Left ventricle myocardium inferior (tissue), 1 donor: ENCODE measurements around the gene AMOTL1. TPM values are rescaled to one million over a fixed set of nuclear protein-coding genes. Genes with fewer than 3 reads are reported as not detected.

ENCODE experiments used
- DNase-seq: peaks from one replicate; pipeline ENCODE4 v3.0.0-alpha.2; 2020
- H3K27ac ChIP-seq: fragments of 200-600 bp; replicated peaks from 2 replicates; pipeline ENCODE4 v1.8.0; 2021
- H3K27me3 ChIP-seq: fragments of 200-600 bp; 2 replicates; pipeline ENCODE4 v1.8.0; 2021; ENCODE audit warnings: low read depth
- H3K36me3 ChIP-seq: fragments of 200-600 bp; 2 replicates; pipeline ENCODE4 v1.8.0; 2021
- H3K4me1 ChIP-seq: fragments of 200-600 bp; 2 replicates; pipeline ENCODE4 v1.8.0; 2021
- H3K4me3 ChIP-seq: fragments of 200-600 bp; 2 replicates; pipeline ENCODE4 v1.8.0; 2021; ENCODE audit warnings: mild to moderate bottlenecking, moderate library complexity
- H3K9me3 ChIP-seq: fragments of 200-600 bp; replicated peaks from 2 replicates; pipeline ENCODE4 v1.8.0; 2021
- intact Hi-C: fragments of 100-400 bp; cut with micrococcal nuclease; formaldehyde crosslinking; loops from one replicate; pipeline ENCODE4 v1.11.0; 2022
- total RNA-seq: library from RNA; stranded (reverse); fragmentation: NEBNext Ultra II Directional; extraction: Animal tissue kit (Norgen Biotek cat#: 25700); gene quantifications from one replicate; pipeline ENCODE4 v1.2.1, GENCODE V29; 2021
- TF ChIP-seq, protein P1 (sequence below): fragments of 200-600 bp; IDR thresholded peaks from 2 replicates; pipeline ENCODE4 v1.8.0; 2021; ENCODE audit warnings: antibody characterized with exemption, mild to moderate bottlenecking, borderline replicate concordance
- donor health status: DM: no; HTN: yes; CAD: no; lungs with severe emphysema.

AMOTL1 gene
- total RNA-seq, 1 donor from 2014 or later: 61.1 TPM

- intact Hi-C loops: no loop called here
- peak; percentile 36 for DNase-seq
- Histone ChIP-seq H3K9me3 (no peaks in the 10 kb centered on the region), H3K36me3 (peaks cover 33% of the 10 kb centered on the region), H3K27me3 (peaks cover 14% of the 10 kb centered on the region), H3K27ac (no peak overlapping the region), H3K4me3 (no peak overlapping the region), H3K4me1 (peaks cover 43% of the 10 kb centered on the region)
- TF ChIP-seq, protein P1, sequence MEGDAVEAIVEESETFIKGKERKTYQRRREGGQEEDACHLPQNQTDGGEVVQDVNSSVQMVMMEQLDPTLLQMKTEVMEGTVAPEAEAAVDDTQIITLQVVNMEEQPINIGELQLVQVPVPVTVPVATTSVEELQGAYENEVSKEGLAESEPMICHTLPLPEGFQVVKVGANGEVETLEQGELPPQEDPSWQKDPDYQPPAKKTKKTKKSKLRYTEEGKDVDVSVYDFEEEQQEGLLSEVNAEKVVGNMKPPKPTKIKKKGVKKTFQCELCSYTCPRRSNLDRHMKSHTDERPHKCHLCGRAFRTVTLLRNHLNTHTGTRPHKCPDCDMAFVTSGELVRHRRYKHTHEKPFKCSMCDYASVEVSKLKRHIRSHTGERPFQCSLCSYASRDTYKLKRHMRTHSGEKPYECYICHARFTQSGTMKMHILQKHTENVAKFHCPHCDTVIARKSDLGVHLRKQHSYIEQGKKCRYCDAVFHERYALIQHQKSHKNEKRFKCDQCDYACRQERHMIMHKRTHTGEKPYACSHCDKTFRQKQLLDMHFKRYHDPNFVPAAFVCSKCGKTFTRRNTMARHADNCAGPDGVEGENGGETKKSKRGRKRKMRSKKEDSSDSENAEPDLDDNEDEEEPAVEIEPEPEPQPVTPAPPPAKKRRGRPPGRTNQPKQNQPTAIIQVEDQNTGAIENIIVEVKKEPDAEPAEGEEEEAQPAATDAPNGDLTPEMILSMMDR: no peak
Measured at GRCh38 chr11:94837317-94837716, 69.2 kb downstream of the AMOTL1 start.

- H3K9me3 ChIP-seq: no peaks in the 10 kb centered on the region
- intact Hi-C loops: no loop called here
- TF ChIP-seq, protein P1: no peak
- no peak overlapping the region for H3K4me3 ChIP-seq
- peaks cover 14% of the 10 kb centered on the region for H3K27me3 ChIP-seq
- DNase-seq: no peak
- H3K4me1 ChIP-seq: peaks cover 43% of the 10 kb centered on the region
- no peak overlapping the region for H3K27ac ChIP-seq
- H3K36me3 ChIP-seq: peaks cover 33% of the 10 kb centered on the region
Measured at GRCh38 chr11:94838027-94838731, 70.0 kb downstream of the AMOTL1 start.

DNA sequence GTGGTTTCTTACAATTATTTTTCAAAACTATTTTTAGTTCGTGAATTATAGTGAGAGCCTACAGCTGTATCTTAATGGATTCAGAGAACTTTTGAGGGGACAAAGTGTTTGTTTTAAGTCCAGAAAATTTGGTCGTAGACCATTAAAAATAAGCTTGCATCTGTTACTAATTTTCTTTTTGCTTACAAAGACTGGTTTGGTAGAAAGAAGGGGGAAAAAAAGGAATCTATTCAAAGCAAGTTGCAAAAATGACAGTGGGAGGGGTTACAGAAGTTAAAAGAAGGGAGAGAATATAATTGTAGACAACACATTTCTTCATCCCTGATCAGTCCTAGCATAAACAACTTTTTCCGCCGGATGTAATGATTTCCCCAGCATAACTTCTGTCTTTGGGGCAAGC, 72.1 kb downstream of the AMOTL1 start:
- H3K27me3 ChIP-seq: peaks cover 14% of the 10 kb centered on the region
- H3K27ac ChIP-seq: peak overlapping the region; percentile 45
- DNase-seq: no peak
- no peaks in the 10 kb centered on the region for H3K9me3 ChIP-seq
- peaks cover 26% of the 10 kb centered on the region for H3K36me3 ChIP-seq
- TF ChIP-seq, protein P1: no peak
- H3K4me3 ChIP-seq: no peak overlapping the region
- intact Hi-C loops: no loop called here
- peaks cover 36% of the 10 kb centered on the region for H3K4me1 ChIP-seq

DNA sequence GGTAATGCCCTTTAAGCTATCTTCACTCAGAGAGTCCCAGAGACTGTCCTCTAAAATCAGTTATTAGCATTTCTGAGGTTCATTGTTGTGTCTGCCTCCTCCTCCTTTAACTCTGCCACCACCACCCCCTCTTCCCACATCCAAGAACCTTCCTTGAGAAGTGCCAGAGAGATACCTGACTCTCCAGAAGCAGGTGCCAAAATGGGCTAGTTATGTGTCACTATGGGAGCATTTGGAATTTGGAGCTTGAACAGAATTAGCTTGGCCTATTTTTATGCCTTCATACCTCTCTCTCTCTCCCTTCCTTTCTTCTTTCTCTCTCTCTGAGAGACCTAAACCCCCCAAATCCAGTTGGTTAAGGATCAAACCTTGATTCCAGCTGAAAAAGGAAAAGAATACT, 75.9 kb downstream of the AMOTL1 start:
- peaks cover 36% of the 10 kb centered on the region for H3K36me3 ChIP-seq
- no peak overlapping the region for H3K27ac ChIP-seq
- intact Hi-C loops: no loop called here
- no peak overlapping the region for H3K4me3 ChIP-seq
- H3K27me3 ChIP-seq: peaks cover 10% of the 10 kb centered on the region
- H3K4me1 ChIP-seq: peaks cover 3% of the 10 kb centered on the region
- H3K9me3 ChIP-seq: no peaks in the 10 kb centered on the region
- TF ChIP-seq, protein P1: no peak
- no peak for DNase-seq

- no peak for DNase-seq
- intact Hi-C loops: no loop called here
- H3K27ac ChIP-seq: no peak overlapping the region
- peaks cover 13% of the 10 kb centered on the region for H3K4me1 ChIP-seq
- no peak overlapping the region for H3K4me3 ChIP-seq
- no peaks in the 10 kb centered on the region for H3K9me3 ChIP-seq
- H3K36me3 ChIP-seq: peaks cover 37% of the 10 kb centered on the region
- TF ChIP-seq, protein P1: no peak
- H3K27me3 ChIP-seq: peaks cover 6% of the 10 kb centered on the region
Measured at GRCh38 chr11:94845622-94846021, 77.5 kb downstream of the AMOTL1 start.
